ENCODE data around the gene WWP2.

- TF ChIP-seq POLR2A (IDR thresholded peaks at IDR 0.05) (no peak), CTCF (IDR thresholded peaks at IDR 0.05) (no peak)
These were observed 166.8 kb downstream of the WWP2 start for GRCh38 chr16:69928856-69929400.

Measured in body of pancreas (tissue), 4 donors.